GM12873 (cell line): Measurements from ENCODE around the gene TRIP13.

Experiments
- CTCF ChIP-seq: IDR thresholded peaks from 2 replicates; pipeline ENCODE4 v1.5.1; 2012; ENCODE audit warnings: low read depth, mild to moderate bottlenecking, moderate library complexity, low read length, control low read depth; ENCODE audit not compliant: insufficient read depth; ENCODE audit errors: missing control alignments

The TRIP13 gene

GRCh38 chr5:863244-863805 lies 29.4 kb upstream of the TRIP13 start:
- no peak for TF ChIP-seq CTCF

- no peak for TF ChIP-seq CTCF
Measured at GRCh38 chr5:864492-865167, 28.1 kb upstream of the TRIP13 start.

- no peak for TF ChIP-seq CTCF
Measured at GRCh38 chr5:865168-865521, 27.5 kb upstream of the TRIP13 start.

GRCh38 chr5:865771-866170 lies 26.9 kb upstream of the TRIP13 start:
- no peak for TF ChIP-seq CTCF

- no peak for TF ChIP-seq CTCF
Measured at GRCh38 chr5:867300-867870, 25.3 kb upstream of the TRIP13 start.

GRCh38 chr5:868428-869135 lies 24.1 kb upstream of the TRIP13 start:
- TF ChIP-seq CTCF: no peak

- TF ChIP-seq CTCF: no peak
Measured at GRCh38 chr5:870956-871355, 21.7 kb upstream of the TRIP13 start.
